ENCODE data around the gene TJP2.
A peak's percentile ranks its signal among the peaks of the same experiment; 100 is the strongest.

Gene TJP2

GRCh38 chr9:69173891-69174615 is at the start of gene TJP2:
Gene TJP2 (plus strand): TSS chr9:69174277. CDS start chr9:69174373, 96 bp downstream.
- TF ChIP-seq POLR2A (IDR thresholded peaks at IDR 0.05; ENCODE audit: low read depth, low read length): peak; percentile 88
- FAIRE-seq (no peak), DNase-seq (ENCODE audit: insufficient read length, low spot score) (peak; percentile 84)

GRCh38 chr9:69130456-69131441 is 43.3 kb upstream of the TJP2 start:
- peak; percentile 92 for FAIRE-seq
- TF ChIP-seq POLR2A (IDR thresholded peaks at IDR 0.05; ENCODE audit: low read depth, low read length): no peak
- DNase-seq (ENCODE audit: insufficient read length, low spot score): peak; percentile 73

- DNase-seq (ENCODE audit: insufficient read length, low spot score): peak; percentile 78
- no peak for TF ChIP-seq POLR2A (IDR thresholded peaks at IDR 0.05; ENCODE audit: low read depth, low read length)
Measured at GRCh38 chr9:69131682-69132081, 42.4 kb upstream of the TJP2 start.

GRCh38 chr9:69132361-69132760 is 41.7 kb upstream of the TJP2 start:
- DNase-seq (ENCODE audit: insufficient read length, low spot score): no peak
- TF ChIP-seq POLR2A (IDR thresholded peaks at IDR 0.05; ENCODE audit: low read depth, low read length): no peak
- no peak for FAIRE-seq

More at GRCh38 chr9:69131682-69132081, 42.4 kb upstream of the TJP2 start:
- FAIRE-seq: peak; percentile 97

- no peak for DNase-seq (ENCODE audit: insufficient read length, low spot score)
- TF ChIP-seq POLR2A (IDR thresholded peaks at IDR 0.05; ENCODE audit: low read depth, low read length): no peak
- no peak for FAIRE-seq
Measured at GRCh38 chr9:69134412-69134811, 39.7 kb upstream of the TJP2 start.

GRCh38 chr9:69136185-69136584 is 37.9 kb upstream of the TJP2 start:
- DNase-seq (ENCODE audit: insufficient read length, low spot score): no peak
- TF ChIP-seq POLR2A (IDR thresholded peaks at IDR 0.05; ENCODE audit: low read depth, low read length): no peak
- no peak for FAIRE-seq

- no peak for DNase-seq (ENCODE audit: insufficient read length, low spot score)
- TF ChIP-seq POLR2A (IDR thresholded peaks at IDR 0.05; ENCODE audit: low read depth, low read length): no peak
- no peak for FAIRE-seq
Measured at GRCh38 chr9:69136779-69137178, 37.3 kb upstream of the TJP2 start.

GRCh38 chr9:69137311-69137710 is 36.8 kb upstream of the TJP2 start:
- DNase-seq (ENCODE audit: insufficient read length, low spot score): no peak
- FAIRE-seq: no peak
- TF ChIP-seq POLR2A (IDR thresholded peaks at IDR 0.05; ENCODE audit: low read depth, low read length): no peak

- FAIRE-seq (no peak), DNase-seq (ENCODE audit: insufficient read length, low spot score) (no peak)
- TF ChIP-seq POLR2A (IDR thresholded peaks at IDR 0.05; ENCODE audit: low read depth, low read length): no peak
Measured at GRCh38 chr9:69139596-69139995, 34.5 kb upstream of the TJP2 start.

GRCh38 chr9:69140123-69140735 is 33.8 kb upstream of the TJP2 start:
- FAIRE-seq: no peak
- TF ChIP-seq POLR2A (IDR thresholded peaks at IDR 0.05; ENCODE audit: low read depth, low read length): no peak
- no peak for DNase-seq (ENCODE audit: insufficient read length, low spot score)

GRCh38 chr9:69141851-69142250 is 32.2 kb upstream of the TJP2 start:
- TF ChIP-seq POLR2A (IDR thresholded peaks at IDR 0.05; ENCODE audit: low read depth, low read length): no peak
- no peak for DNase-seq (ENCODE audit: insufficient read length, low spot score)
- no peak for FAIRE-seq

GRCh38 chr9:69143291-69143690 is 30.8 kb upstream of the TJP2 start:
- no peak for TF ChIP-seq POLR2A (IDR thresholded peaks at IDR 0.05; ENCODE audit: low read depth, low read length)
- FAIRE-seq (peak; percentile 91), DNase-seq (ENCODE audit: insufficient read length, low spot score) (no peak)

GRCh38 chr9:69145144-69145715 is 28.8 kb upstream of the TJP2 start:
- no peak for DNase-seq (ENCODE audit: insufficient read length, low spot score)
- no peak for FAIRE-seq
- no peak for TF ChIP-seq POLR2A (IDR thresholded peaks at IDR 0.05; ENCODE audit: low read depth, low read length)

Data from H54 (cell line).